HUES64 (cell line): ENCODE data around the gene BAIAP2L1.

Experiments
- H3K27ac ChIP-seq: 2 replicates; pipeline ENCODE4 v1.7.0; 2013; ENCODE audit warnings: low read depth, low read length, inconsistent platforms
- H3K27me3 ChIP-seq: 2 replicates; pipeline ENCODE4 v1.6.1; 2013; ENCODE audit warnings: mild to moderate bottlenecking, low read length; ENCODE audit not compliant: insufficient read depth
- H3K36me3 ChIP-seq: 2 replicates; pipeline ENCODE4 v1.6.1; 2013; ENCODE audit warnings: mild to moderate bottlenecking, low read length; ENCODE audit not compliant: insufficient read depth
- H3K4me1 ChIP-seq: 2 replicates; pipeline ENCODE4 v1.6.1; 2013; ENCODE audit warnings: mild to moderate bottlenecking, low read length, moderate library complexity; ENCODE audit not compliant: insufficient read depth
- H3K4me3 ChIP-seq: 2 replicates; pipeline ENCODE4 v1.5.1; 2013; ENCODE audit warnings: mild to moderate bottlenecking, low read length, moderate library complexity
- H3K9ac ChIP-seq: 2 replicates; pipeline ENCODE4 v1.6.1; 2013; ENCODE audit warnings: mild to moderate bottlenecking, low read depth, low read length
- H3K9me3 ChIP-seq: 2 replicates; pipeline ENCODE4 v1.6.1; 2013; ENCODE audit warnings: low read depth, low read length; ENCODE audit not compliant: insufficient read depth
- WGBS: fragments of 150-250, 120-280 bp; methylation state at CpG from one replicate; pipeline ENCODE4 v1.1.7; 2013; ENCODE audit warnings: missing lambda C conversion rate; 5-methylcytosine and 5-hydroxymethylcytosine counted together

The BAIAP2L1 gene

GRCh38 chr7:98289333-98289875 lies 111.5 kb downstream of the BAIAP2L1 start:
- Histone ChIP-seq H3K4me1 (peaks cover 11% of the 10 kb centered on the region), H3K9ac (no peak overlapping the region), H3K4me3 (no peak overlapping the region), H3K27ac (no peak overlapping the region), H3K9me3 (no peaks in the 10 kb centered on the region), H3K27me3 (no peaks in the 10 kb centered on the region), H3K36me3 (peaks cover 38% of the 10 kb centered on the region)
- 93% methylated on average over 4 of the region's 4 CpGs for WGBS

DNA sequence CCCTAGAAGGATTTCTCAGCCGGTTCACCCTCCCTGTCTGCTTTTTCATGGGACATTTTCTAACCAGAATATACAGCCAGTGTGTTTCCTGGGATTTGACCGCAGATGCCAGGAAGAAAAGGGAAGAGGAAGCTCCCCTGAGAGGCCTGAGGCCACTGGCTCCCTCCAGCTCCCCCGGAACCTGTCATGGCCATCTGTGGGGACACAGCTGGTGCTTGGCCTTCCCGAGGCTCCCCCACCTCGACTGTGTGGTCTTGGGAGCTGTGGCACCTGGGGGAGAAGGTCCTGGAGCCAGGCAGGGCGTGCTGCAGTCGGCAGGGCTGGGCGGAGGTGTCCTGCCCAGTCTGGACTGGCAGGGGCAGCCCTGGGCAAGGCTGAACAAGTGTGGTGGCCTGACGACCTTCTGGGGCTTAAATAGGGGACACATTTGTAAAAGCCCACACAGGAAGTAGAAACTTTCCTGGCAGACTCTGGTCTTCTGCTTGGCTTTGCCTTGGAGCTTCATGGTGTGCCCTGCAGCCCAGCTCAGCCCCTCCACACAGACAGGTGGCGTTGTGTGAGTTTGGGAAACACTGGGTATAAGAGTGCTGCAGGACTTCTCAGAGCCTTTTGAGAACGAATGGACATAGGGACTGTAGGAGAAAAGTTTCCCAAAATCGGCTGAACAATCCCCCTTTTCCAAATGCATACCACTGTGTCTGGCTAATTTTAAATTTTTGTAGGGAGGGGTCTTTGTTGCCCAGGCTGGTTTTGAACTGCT lies 112.6 kb downstream of the BAIAP2L1 start:
- no peaks in the 10 kb centered on the region for H3K9me3 ChIP-seq
- H3K36me3 ChIP-seq, result peaks cover 35% of the 10 kb centered on the region
- H3K4me1 ChIP-seq, result peaks cover 17% of the 10 kb centered on the region
- H3K9ac ChIP-seq, result no peak overlapping the region; the same call in 1 of the 2 replicates
- no peaks in the 10 kb centered on the region for H3K27me3 ChIP-seq
- no peak overlapping the region for H3K4me3 ChIP-seq
- 0 out of 2 replicates have a peak overlapping the region, but pooled peaks have one; percentile 13 for H3K27ac ChIP-seq
- 92% methylated on average over 12 of the region's 12 CpGs for WGBS

- Histone ChIP-seq H3K9ac (no peak overlapping the region), H3K27ac (peak overlapping the region; percentile 30; the same call in 1 of the 2 replicates), H3K4me3 (no peak overlapping the region), H3K9me3 (no peaks in the 10 kb centered on the region), H3K27me3 (no peaks in the 10 kb centered on the region), H3K36me3 (peaks cover 27% of the 10 kb centered on the region), H3K4me1 (peaks cover 23% of the 10 kb centered on the region)
- 78% methylated on average over 14 of the region's 14 CpGs for WGBS
These were observed 113.4 kb downstream of the BAIAP2L1 start for GRCh38 chr7:98287486-98287959.

DNA sequence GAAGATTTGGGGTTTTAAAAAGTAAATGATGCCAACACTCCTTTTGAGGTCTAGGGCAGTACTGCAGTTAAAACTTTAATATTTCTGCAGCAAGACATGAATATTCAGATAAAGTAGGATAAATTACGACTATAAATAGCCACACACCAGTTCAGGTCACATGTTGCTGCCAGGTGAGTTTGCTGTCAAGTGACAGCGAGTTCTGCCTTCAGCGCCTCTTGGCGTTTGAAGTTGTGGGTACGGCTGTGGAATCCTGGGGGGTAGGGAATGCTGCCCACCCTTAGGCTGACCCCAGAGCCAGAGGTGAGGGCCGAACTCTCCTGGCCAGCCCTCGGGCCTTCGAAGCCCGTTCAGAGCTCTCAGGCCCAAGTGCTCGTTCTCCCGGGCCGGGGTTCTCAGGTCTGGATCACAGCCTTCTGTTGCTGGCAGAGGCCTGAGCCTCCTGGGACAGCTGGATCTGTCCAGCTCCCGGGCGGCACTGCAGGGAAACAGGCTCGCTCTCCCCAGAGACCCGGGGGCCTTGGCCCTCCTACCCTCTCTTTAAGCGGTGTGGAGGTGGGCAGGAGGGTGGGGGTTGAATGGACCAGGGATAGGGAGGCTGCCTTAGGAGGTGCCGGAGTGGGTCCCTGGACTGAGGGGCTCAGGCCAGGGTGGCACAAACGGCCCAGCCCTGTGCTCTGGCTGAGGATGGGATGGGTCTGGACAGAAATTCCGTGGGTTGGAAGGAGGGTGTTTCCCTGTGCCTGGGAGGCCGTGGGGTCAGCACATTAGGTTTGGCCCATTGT lies 114.0 kb downstream of the BAIAP2L1 start:
- Histone ChIP-seq H3K27ac (peak overlapping the region; percentile 30; the same call in 1 of the 2 replicates), H3K4me1 (peaks cover 24% of the 10 kb centered on the region), H3K27me3 (no peaks in the 10 kb centered on the region), H3K9me3 (no peaks in the 10 kb centered on the region), H3K36me3 (peaks cover 21% of the 10 kb centered on the region), H3K9ac (no peak overlapping the region), H3K4me3 (no peak overlapping the region)
- 89% methylated on average over 21 of the region's 21 CpGs for WGBS

DNA sequence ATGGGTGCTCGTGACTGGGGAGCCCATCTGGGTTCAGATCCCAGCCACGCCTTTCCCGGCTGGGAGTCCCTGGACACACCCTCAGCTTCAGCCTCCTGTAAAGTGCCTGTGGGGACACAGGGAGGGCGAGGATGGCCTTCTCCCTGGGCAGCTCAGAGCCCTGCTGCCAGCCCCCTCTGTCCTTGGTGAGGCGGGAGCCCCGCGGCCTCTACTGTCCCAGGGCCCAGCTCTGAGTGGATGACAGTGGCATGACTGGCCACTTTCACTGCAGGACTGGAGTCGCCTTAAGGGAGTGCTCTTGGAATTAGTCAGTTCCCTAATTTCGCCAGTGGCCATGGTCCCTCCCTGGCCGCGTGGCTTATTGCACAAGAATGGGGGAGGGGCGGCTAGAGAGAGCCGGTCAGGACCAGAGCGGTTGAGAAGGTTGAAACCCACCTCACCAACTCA lies 114.8 kb downstream of the BAIAP2L1 start:
- no peaks in the 10 kb centered on the region for H3K9me3 ChIP-seq
- H3K4me3 ChIP-seq, result no peak overlapping the region
- no peak overlapping the region for H3K9ac ChIP-seq
- peaks cover 14% of the 10 kb centered on the region for H3K36me3 ChIP-seq
- peak overlapping the region; percentile 30 for H3K27ac ChIP-seq
- WGBS, result 81% methylated on average over 14 of the region's 14 CpGs
- H3K27me3 ChIP-seq, result no peaks in the 10 kb centered on the region
- peaks cover 24% of the 10 kb centered on the region for H3K4me1 ChIP-seq

DNA sequence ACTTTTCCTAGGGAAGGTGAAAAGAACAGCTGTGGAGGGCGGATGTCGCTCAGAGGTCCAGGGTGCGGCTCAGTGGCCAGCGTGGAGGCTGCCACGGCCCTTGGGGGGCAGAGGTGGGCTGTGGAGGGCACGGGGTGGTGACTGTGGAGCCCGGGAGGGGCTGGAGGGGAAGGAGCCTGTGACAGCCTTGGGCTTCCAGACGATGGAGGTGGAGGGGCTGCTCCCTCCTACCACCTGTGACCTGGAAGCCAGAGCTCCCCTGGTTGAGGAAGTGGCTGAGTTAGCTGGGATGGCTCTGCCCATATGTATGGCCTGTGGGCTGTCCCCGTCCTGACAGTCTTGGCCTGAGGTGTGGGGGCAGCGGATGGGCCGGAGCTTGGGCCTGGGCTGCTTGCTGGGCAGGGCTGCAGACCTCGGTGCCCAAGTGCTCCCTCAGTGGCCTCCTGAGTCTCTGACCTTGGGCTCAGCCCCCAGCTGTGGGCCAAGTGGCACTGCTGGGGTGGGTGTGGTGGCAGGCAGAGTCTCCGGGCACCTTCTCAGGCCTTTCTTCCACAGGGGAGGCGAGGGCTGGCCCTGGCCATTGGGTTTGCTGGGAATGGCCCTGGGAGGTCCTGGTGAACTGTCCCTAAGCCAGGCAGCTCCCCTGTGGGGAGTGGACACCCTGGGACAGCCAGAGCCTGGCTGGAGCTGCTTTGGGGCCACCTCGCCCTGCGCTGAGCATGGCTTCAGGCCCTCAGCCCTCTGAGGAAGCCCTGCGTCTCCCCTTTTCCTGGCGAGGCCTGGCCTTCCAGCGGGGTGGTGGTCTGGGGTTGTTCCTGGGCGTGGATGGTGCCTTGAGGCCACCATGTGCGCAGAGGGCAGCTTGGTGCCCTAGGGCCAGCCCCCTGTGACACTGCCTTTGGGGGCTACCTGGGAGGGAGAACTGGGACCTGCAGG lies 115.5 kb downstream of the BAIAP2L1 start:
- Histone ChIP-seq H3K9me3 (no peaks in the 10 kb centered on the region), H3K27ac (peak overlapping the region; percentile 30), H3K4me1 (peaks cover 24% of the 10 kb centered on the region), H3K4me3 (no peak overlapping the region), H3K36me3 (peaks cover 10% of the 10 kb centered on the region; the same call in 1 of the 2 replicates), H3K9ac (no peak overlapping the region), H3K27me3 (no peaks in the 10 kb centered on the region)
- WGBS, result 88% methylated on average over 20 of the region's 21 CpGs

GRCh38 chr7:98284335-98285036 lies 116.4 kb downstream of the BAIAP2L1 start:
- Histone ChIP-seq H3K4me3 (no peak overlapping the region), H3K27me3 (no peaks in the 10 kb centered on the region), H3K9ac (no peak overlapping the region), H3K4me1 (peaks cover 24% of the 10 kb centered on the region), H3K9me3 (no peaks in the 10 kb centered on the region), H3K36me3 (peaks cover 10% of the 10 kb centered on the region; the same call in 1 of the 2 replicates), H3K27ac (no peak overlapping the region)
- WGBS, result 88% methylated on average over 20 of the region's 20 CpGs

GRCh38 chr7:98283887-98284222 lies 117.0 kb downstream of the BAIAP2L1 start:
- H3K4me3 ChIP-seq, result no peak overlapping the region

GRCh38 chr7:98283127-98283886 lies 117.6 kb downstream of the BAIAP2L1 start:
- Histone ChIP-seq H3K36me3 (peaks cover 9% of the 10 kb centered on the region; the same call in 1 of the 2 replicates), H3K27ac (no peak overlapping the region), H3K4me1 (peaks cover 24% of the 10 kb centered on the region), H3K27me3 (no peaks in the 10 kb centered on the region), H3K4me3 (peak overlapping the region; percentile 79), H3K9me3 (no peaks in the 10 kb centered on the region), H3K9ac (0 out of 2 replicates have a peak overlapping the region, but pooled peaks have one; percentile 81)
- WGBS, result 91% methylated on average over 19 of the region's 19 CpGs

More at GRCh38 chr7:98283887-98284222, 117.0 kb downstream of the BAIAP2L1 start:
- no peak overlapping the region for H3K9ac ChIP-seq
- peaks cover 24% of the 10 kb centered on the region for H3K4me1 ChIP-seq
- H3K27me3 ChIP-seq, result no peaks in the 10 kb centered on the region
- H3K9me3 ChIP-seq, result no peaks in the 10 kb centered on the region
- H3K27ac ChIP-seq, result no peak overlapping the region
- WGBS, result 93% methylated on average over 8 of the region's 8 CpGs
- H3K36me3 ChIP-seq, result peaks cover 10% of the 10 kb centered on the region; the same call in 1 of the 2 replicates
